GM21360 (cell line): ENCODE measurements around the gene APC2.
"Not testable (repeated sequence)": the region's sequence is repeated elsewhere in the genome, so short reads cannot be mapped to it uniquely, and the experiment has no call there.

ENCODE experiments used
- ATAC-seq: cut with Tn5 transposase; IDR thresholded peaks from one replicate; pipeline ENCODE4 v1.9.1; 2021; ENCODE audit warnings: mild to moderate bottlenecking, moderate library complexity; ENCODE audit not compliant: unreplicated experiment

The APC2 gene

GRCh38 chr19:1494115-1494815 lies 44.3 kb downstream of the APC2 start:
- ATAC-seq = no peak

- ATAC-seq = no peak
These were observed 45.3 kb downstream of the APC2 start for GRCh38 chr19:1495051-1495798.

GRCh38 chr19:1495799-1496713 lies 46.1 kb downstream of the APC2 start:
- ATAC-seq = no peak

GRCh38 chr19:1496714-1497577 lies 47.0 kb downstream of the APC2 start:
- no peak for ATAC-seq

GRCh38 chr19:1497578-1498235 lies 47.8 kb downstream of the APC2 start:
- ATAC-seq = no peak

- ATAC-seq = not testable (repeated sequence)
These were observed 49.3 kb downstream of the APC2 start for GRCh38 chr19:1499231-1499630.

GRCh38 chr19:1501200-1501595 lies 51.3 kb downstream of the APC2 start:
- ATAC-seq = no peak

GRCh38 chr19:1502433-1503088 lies 52.6 kb downstream of the APC2 start:
- no peak for ATAC-seq

- no peak for ATAC-seq
These were observed 53.4 kb downstream of the APC2 start for GRCh38 chr19:1503089-1503924.

- no peak for ATAC-seq
These were observed 54.2 kb downstream of the APC2 start for GRCh38 chr19:1503925-1504773.

GRCh38 chr19:1505012-1505411 lies 55.1 kb downstream of the APC2 start:
- no peak for ATAC-seq

- no peak for ATAC-seq
These were observed 56.3 kb downstream of the APC2 start for GRCh38 chr19:1505991-1506881.

- no peak for ATAC-seq
These were observed 57.3 kb downstream of the APC2 start for GRCh38 chr19:1507192-1507660.

GRCh38 chr19:1507763-1508506 lies 58.0 kb downstream of the APC2 start:
- no peak for ATAC-seq

GRCh38 chr19:1508507-1508856 lies 58.6 kb downstream of the APC2 start:
- no peak for ATAC-seq
